Fibroblast of villous mesenchyme (primary cell): ENCODE measurements around the gene RSPH1. TPM values are rescaled to one million over a fixed set of nuclear protein-coding genes. Genes with fewer than 3 reads are reported as not detected.
"Not testable (repeated sequence)": the region's sequence is repeated elsewhere in the genome, so short reads cannot be mapped to it uniquely, and the experiment has no call there.

Source experiments
- DNase-seq: peaks from one replicate; pipeline ENCODE4 v3.0.0-alpha.2; 2010; ENCODE audit warnings: low read depth
- H3K4me3 ChIP-seq: 2 replicates; pipeline ENCODE4 v1.5.1; 2011; ENCODE audit warnings: low read depth, mild to moderate bottlenecking, low read length
- total RNA-seq: library from RNA; depleted of rRNA; stranded (reverse); fragments of >200 nt; gene quantifications from 2 replicates; pipeline ENCODE4 v1.2.3, GENCODE V29; 2012
- TF ChIP-seq, protein P1 (sequence below): IDR thresholded peaks from 2 replicates; pipeline ENCODE4 v1.5.1; 2012; ENCODE audit warnings: low read depth, mild to moderate bottlenecking, low read length; ENCODE audit not compliant: insufficient read depth

Gene RSPH1
- total RNA-seq, 1 donor, result not detected

DNA sequence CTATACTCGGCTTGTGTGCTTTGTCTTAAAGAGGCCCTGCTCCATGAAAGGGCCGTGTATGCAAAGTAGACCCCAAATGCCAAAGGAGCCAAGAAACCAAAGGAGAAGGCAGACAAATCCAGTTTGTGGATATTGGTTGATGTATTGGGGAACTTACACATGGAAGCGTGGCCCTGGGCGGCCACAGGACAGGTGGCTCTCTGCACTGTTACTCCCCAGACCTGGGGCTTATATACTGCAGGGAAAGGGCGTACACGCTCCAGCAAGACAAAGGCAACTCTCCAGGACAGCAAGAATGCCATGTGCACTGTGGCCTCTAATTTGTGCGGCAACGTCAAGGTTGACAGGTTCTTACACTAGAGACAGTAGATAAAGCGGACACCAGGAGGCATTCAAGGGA is 24.8 kb downstream of the RSPH1 start:
- TF ChIP-seq, protein P1, sequence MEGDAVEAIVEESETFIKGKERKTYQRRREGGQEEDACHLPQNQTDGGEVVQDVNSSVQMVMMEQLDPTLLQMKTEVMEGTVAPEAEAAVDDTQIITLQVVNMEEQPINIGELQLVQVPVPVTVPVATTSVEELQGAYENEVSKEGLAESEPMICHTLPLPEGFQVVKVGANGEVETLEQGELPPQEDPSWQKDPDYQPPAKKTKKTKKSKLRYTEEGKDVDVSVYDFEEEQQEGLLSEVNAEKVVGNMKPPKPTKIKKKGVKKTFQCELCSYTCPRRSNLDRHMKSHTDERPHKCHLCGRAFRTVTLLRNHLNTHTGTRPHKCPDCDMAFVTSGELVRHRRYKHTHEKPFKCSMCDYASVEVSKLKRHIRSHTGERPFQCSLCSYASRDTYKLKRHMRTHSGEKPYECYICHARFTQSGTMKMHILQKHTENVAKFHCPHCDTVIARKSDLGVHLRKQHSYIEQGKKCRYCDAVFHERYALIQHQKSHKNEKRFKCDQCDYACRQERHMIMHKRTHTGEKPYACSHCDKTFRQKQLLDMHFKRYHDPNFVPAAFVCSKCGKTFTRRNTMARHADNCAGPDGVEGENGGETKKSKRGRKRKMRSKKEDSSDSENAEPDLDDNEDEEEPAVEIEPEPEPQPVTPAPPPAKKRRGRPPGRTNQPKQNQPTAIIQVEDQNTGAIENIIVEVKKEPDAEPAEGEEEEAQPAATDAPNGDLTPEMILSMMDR, result no peak
- no peak overlapping the region for H3K4me3 ChIP-seq
- DNase-seq, result no peak

DNA sequence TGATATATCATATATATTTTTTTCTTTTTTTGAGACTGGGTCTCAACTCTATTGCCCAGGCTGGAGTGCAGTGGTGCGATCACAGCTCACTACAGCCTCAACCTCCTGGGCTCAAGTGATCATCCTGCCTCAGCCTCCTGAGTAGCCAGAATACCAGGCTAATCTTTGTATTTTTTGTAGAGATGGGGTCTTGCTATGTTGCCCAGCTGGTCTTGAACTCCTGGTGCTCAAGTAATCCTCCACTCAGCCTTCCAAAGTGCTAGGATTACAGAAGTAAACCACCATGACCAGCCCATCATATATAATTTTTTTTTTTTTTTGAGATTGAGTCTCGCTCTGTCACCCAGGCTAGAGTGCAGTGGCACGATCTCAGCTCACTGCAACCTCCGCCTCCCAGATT is 26.3 kb downstream of the RSPH1 start:
- DNase-seq, H3K4me3 ChIP-seq: not testable (repeated sequence)

DNA sequence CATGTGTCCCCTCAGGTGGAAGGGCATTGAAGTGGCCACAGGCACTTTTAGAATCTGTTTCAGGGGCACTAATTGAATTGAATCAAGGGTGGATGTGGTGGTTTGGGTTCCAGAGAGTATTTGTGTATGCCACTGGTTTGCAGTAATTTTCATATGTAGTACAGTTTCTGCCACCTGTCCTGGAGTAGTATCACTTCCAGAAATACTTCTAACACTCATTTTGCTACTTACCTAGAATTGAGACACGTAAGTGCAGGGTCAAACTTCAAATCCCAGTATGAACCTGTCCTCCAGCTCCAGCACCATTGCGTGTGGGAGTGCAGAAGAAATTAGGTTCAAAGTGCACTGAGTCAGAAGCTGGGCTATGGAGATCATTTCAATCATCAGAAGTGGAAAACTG is 26.8 kb downstream of the RSPH1 start:
- no peak for DNase-seq
- TF ChIP-seq, protein P1, result no peak
- H3K4me3 ChIP-seq, result no peak overlapping the region

DNA sequence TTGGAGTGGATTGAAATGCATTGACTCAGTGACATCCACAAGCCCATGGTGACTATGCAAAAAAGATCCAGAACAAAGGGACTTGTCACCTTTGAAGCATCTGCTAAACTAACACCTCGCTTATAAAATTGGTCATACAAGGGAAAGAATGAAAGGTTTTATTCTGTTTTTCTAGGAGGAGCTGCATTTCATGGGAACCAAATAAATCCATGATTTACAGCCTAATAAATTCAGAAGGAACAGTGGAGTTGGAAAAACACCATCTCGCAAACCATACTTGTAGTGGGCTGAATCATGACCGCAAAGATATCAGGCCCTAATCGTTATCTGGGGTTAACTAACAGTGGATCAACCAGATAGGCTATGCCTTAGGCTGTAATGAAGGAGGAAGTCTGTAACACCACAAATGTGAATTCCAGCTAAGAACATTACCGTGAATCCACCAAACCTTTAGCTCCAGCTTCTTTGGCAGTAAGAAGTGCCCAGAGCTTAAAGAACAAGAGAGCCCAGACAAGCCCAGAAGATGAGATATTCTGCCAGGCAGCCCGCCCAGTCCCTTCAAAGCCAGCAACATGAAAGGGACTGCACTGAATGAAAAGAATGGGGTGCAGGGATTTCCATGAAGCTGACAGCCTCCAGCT is 27.4 kb downstream of the RSPH1 start:
- peak; percentile 57 for DNase-seq
- TF ChIP-seq, protein P1, result no peak
- H3K4me3 ChIP-seq, result no peak overlapping the region

DNA sequence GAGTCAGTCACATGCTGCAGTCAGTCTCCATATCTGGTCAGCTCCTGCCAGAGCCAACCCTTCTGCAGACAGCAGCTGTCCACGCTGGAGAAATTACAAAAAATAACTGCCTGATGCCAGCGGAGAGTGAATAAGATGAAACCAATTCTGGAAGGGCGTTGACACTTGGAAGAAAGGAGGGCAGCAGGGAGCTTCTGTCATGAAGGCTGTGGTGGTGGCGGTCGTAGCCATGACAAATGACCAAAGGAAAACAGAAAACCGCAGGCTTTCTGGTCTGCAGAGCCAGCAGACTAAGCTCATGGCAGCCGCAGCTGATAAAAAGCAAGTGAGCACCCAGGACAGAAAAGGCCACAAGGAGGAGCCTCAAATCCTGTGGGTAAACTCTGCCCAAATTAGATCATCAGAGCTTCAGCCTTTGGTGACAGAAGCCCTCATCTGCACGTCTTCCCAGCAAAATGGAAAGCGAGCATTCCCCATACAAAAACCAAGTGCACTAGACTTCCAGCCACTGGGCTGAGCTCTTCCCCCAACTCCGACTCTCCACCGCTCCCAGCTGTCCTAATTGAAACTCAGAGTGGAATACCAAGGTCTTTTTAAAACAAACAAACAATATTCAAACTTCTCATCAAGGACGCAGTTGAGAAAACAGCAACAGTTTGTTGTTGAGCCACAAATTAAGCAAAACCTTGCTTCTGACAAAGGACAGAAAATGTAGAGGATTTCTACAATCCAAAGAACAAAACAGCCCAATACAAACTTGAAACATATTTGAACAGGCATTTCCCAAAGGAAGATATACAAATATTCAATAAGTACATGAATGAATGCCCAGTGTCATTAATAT is 28.7 kb downstream of the RSPH1 start:
- DNase-seq, result peak; percentile 39
- no peak overlapping the region for H3K4me3 ChIP-seq
- TF ChIP-seq, protein P1, result peak; percentile 36

DNA sequence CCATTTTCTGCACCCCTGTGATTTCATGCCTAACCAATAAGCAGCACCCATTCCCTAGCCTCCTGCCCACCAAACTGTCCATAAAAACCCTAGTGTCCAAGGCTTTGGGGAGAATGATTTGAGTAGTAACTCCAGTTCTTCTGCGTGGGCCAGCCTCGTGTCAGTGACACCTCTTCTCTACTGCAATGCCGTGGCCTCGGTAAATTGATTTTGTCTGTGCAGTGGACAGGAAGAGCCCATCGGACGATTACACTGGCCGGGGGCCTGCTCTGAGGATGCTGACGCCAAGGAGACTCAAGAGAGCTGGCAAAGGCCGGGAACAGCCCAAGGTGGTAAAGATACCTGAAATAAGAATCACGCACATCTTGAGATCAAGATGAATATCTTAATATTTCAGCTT is 29.3 kb downstream of the RSPH1 start:
- no peak for DNase-seq

DNA sequence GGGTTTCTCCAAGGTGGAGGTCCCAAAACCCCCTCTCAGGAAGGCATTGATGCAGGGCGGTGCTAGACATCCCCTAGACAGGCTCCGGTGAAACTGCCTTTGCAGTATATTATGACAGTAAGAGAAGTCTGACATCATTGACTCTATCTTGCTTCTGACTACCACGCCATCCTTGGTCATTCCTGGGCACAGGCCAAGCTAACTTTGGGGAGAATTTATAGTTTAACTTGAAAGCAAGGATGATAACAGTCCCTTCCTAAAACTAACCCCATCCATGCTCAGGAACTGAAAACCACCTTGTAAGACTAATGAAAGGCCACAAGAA is 30.3 kb downstream of the RSPH1 start:
- H3K4me3 ChIP-seq, result no peak overlapping the region
- TF ChIP-seq, protein P1, result no peak
- DNase-seq, result no peak

More for the DNA sequence above, 29.3 kb downstream of the RSPH1 start:
- no peak overlapping the region for H3K4me3 ChIP-seq
- TF ChIP-seq, protein P1, result no peak
